A172 (cell line): ENCODE measurements around the gene RANBP1. TPM values are rescaled to one million over a fixed set of nuclear protein-coding genes. Genes with fewer than 3 reads are reported as not detected.

Source experiments
- DNase-seq: peaks from one replicate; pipeline ENCODE4 v3.0.0-alpha.2; 2015; ENCODE audit warnings: low spot score
- total RNA-seq: library from RNA; depleted of rRNA; stranded (reverse); fragments of >200 nt; shearing (Covaris generic); gene quantifications from 2 replicates; pipeline ENCODE4 v1.2.3, GENCODE V29; 2014

Gene RANBP1
- total RNA-seq, 1 experiment from 2014 or later, result 525 TPM

DNA sequence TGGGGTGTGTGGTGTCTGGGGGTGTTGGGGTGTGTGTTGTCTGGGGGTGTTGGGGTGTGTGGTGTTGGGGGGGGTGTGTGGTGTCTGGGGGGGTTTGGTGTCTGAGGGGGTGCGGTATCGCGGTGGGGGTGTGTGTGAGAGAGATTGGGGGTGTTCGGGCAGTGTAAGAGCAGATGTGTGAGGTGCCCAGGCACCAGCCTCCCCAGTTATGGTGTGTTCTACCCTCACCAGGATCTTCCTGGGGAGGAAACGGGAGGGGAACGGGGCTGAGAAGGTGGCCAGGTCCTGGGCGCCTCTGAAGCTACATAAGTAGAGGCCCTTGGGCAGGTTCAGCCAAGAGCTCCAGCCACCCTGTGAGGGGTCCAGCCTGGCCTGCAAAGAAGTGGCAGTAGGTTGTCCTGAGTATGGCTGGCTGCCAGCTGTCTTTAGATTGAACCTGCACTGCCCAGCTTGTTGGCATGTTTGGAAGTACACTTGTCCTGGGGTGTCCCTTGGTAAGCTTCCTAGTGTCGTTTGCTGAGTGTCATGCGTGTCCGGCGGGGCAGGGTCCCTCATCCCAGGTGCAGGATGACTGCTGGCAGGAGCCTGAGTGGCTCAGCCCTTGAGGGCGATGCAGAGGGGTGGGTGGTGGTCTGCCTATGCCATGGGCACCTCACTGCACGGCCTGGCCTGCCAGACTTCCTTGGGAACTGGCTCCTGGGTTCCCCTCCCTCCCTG lies 7.6 kb downstream of the RANBP1 start:
- DNase-seq, result no peak

DNA sequence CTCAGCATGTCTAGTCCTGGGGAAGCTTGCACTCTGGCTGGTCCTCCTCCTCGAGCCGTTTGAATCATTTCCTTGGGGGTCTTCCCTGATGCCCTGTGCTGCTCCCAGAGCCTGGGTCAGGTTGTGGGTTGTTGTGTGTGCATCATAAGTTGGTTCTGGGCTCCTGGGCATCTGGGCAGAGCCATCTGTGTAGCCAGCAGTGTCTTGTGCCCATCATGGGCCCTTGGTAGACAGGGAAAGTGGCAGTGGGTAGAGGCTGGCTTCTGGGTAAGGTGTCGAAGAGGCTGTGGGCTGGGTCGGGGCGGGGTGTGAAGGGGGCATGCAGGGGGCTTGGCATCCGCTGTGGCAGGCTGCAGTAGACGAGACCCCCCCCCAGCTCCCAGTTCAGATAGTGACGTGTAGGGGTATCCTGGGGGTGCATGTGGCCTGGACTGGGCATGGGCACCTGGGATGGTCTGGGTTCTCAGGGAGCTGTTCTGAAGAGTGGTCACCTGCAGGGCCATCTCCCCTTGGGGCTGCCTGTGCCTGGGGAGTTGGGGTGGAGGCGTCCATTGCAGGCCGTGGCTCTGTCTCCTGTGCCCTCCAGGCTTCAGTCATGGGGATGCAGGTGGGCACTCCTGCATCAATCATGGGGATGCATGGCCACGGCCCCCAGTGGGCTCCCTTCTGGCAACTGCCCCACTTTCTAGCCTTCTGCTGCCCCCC lies 8.3 kb downstream of the RANBP1 start:
- no peak for DNase-seq

DNA sequence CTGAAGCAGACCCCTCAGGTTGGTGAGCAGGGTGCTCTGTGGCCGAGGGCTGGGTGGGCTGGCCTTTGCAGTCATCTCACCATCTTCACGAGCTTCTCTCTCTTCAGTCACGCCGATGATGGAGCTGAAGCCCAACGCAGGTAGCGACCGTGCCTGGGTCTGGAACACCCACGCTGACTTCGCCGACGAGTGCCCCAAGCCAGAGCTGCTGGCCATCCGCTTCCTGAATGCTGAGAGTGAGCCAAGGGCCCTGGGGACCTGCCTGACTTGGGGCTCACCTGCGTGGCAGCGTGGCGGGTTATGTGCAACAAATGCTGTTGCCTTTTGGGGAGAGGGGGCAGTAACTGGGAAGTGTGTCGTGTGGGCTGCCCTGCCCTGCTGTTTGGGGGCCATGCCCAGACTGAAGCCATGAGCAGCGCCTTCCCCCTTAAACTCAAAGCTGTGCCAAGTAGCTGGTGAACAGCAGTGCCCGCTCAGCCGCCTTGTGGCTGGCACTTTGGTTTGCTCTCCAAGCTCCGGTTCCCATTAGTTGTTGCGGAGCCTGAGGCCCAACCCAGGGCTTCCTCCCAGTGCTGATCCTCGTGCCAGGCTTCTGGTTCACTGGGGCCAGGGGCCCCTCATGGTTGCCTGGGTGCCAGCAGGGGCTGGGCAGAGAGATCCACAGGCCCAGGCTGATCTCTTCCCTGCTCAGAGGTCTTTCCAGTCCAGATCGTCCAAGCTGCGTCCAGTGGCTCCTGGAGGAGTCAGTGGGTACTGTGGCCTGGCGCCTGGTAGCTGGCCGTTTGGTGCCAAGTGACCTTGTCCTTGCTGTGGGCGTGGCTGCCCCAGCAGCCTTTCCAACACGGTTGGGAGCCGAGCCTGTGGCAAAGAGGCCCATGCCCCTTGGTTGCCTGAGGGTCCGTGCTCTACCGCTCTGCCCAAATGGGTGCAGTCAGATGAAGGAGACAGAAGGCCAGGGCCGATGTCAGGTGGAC lies 9.6 kb downstream of the RANBP1 start:
- DNase-seq, result no peak

DNA sequence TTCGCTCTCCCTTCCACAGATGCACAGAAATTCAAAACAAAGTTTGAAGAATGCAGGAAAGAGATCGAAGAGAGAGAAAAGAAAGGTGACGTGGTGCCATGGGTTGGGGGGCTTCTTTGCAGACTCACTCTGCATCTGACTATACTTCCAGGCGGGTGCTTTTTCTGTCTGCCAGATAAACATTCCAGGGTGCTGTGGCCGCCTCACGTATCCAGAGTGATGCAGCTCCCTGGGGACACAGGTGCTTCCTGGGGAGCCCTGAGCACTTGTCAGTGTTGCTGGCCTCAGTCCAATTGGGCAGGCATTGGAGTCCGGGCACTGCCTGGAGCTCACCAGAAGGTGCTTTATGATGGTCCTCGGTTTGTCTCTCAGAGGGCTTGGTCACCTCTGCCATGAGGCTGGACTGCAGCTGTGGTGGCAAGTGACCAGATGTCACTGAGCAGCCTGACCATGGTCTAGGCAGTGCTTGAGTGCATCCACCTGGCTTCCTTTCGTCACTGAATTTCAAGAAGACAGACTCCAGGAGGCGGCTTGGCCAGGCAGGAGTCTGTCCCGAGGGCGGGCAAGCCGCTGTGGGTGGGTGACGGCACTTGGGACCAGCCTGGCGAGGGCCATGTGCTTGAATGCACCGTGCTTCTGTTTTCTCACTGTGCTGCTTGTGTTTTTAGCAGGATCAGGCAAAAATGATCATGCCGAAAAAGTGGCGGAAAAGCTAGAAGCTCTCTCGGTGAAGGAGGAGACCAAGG lies 10.6 kb downstream of the RANBP1 start:
- DNase-seq, result no peak

DNA sequence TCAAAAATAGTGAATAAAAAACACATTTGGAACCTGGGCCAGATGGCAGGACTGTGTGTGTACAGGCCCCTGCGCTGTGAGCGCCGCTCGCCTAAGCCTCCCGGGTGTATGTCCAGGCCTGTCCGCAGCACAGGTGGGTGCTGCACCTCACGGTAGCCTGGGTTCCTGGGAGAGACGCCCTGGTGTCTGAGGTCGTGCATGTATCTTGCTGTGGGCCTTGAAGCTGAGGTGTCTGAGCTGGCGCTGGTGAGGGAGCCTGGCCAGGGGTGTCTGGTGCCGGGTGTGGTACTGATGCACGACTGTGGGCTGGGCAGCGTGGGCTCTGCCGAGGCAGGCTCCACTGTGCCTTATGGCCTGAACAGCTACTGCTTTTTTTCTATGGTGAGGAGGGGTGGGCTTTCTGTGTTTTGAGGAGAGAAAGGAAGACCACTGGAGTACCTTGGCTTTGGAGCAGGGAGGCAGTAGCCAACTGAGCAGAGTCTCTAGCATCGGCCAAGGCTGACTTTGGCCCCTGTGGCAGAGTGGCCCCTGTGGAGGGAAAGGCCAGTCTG lies 11.5 kb downstream of the RANBP1 start:
- no peak for DNase-seq

DNA sequence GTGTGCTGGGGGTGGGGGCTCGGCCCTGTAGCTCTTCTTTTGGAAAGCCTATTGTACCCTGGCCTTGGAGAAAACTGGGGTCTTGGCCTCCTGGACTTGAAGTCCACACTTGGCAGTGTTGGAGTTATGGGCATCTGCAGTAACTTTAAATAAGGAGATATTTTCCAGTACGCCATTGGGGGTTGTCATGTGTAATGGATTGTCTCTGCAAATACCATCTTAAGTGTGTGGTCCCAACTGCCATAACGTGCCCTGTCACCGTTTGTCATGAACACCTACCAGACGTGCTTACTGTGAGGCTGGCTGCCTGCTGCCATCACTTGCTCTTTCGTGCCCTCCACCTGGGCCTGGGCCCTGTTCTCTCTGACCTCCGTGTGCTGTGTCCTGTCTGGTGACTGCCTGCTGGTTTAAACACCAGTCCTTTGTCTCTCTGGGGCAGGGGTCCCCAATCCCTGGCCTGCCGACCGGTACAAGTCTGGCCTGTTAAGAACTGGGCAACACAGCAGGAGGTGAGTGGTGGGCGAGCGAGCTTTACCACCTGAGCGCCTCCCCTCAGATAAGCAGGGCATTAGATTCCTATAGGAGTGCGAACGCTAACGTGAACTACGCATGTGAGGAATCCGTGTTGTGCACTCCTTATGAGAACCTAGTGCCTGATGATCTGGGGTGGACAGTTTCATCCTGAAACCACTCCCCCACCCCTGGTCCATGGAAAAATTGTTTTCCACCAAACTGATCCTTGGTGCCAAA lies 12.1 kb downstream of the RANBP1 start:
- DNase-seq, result no peak

DNA sequence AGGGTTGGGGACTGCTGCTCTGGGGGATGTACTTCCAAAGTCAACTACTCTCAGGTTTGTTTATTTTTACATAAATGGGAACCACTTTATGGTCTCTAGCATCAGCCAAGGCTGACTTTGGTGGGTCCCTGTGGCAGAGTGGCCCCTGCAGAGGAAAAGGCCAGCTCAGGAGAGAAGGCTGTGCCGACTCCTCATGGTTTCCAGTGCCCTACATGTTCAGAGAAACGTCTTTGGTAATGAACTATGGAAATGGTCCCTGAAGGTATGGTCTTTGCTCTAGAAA lies 12.7 kb downstream of the RANBP1 start:
- no peak for DNase-seq

DNA sequence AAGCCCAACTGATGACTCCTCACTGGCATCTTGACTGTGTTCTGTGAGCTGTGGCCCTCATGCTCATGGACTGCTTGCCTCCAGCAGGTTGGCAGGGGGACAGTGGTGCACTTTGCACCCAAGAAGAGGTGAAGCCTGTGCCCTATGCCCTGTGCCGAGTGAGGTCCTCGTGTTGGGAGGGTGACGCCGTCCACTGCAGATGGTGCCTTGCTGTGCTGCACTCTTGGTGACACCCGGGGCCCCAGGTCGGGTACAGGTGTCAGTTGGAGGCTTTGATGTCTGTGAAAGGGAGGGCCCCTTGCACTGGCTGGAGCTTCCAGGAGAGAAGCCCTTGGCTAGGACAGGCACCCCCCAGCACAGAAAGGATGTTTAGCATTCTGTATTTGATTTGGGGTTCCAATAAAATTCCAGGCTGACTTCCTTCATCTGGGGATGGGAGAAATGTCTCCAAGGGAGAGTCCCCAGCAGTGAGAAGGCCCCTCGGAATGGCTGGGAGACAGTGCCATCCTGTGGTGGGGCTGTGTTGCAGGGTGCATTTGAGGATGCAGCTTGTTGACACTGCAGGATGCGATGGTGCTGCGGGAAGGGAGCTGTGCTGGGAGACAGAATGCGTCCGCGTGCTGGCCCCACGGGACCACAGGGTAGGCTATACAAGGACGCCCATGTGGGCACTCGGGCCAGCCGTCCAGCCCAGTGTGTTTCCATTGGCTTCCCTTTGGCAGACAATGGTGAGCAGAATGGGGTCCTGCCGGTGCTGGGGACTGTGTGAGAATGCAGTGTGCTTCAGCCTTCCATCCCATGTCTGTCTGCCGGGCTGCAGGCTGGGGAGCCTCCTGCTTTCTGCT lies 13.2 kb downstream of the RANBP1 start:
- DNase-seq, result no peak

DNA sequence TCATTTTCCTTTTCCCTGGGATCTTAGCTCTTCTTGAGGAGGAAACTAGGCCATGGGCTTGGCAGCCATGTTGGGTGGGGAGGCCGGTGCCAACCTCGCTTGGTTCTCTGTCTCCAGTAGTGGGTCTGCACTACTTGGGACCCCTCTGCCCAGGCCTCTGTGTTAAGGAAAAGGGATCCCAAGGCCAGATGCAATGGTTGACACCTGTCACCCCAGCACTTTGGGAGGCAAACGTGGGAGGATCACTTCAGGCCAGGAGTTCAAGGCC lies 13.8 kb downstream of the RANBP1 start:
- DNase-seq, result no peak

DNA sequence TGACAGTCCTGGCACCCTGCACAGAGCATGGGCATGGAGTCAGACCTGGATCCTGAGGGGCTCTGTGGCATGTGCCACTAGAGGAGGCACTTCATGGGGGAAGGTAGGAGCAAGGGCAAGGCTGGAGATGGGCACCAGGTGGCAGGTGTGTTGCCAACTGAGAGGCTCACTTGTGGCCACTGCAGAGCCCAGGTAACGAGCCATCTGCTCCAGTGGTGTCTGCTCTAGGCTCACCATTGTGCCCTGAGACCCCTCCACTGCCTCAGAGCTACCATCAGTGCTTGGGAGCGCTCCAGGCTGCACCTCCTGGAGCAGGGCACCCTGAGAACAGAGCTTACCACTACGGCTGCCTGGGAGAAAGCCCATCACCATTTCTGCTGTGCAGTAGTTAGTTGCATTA lies 14.4 kb downstream of the RANBP1 start:
- no peak for DNase-seq

DNA sequence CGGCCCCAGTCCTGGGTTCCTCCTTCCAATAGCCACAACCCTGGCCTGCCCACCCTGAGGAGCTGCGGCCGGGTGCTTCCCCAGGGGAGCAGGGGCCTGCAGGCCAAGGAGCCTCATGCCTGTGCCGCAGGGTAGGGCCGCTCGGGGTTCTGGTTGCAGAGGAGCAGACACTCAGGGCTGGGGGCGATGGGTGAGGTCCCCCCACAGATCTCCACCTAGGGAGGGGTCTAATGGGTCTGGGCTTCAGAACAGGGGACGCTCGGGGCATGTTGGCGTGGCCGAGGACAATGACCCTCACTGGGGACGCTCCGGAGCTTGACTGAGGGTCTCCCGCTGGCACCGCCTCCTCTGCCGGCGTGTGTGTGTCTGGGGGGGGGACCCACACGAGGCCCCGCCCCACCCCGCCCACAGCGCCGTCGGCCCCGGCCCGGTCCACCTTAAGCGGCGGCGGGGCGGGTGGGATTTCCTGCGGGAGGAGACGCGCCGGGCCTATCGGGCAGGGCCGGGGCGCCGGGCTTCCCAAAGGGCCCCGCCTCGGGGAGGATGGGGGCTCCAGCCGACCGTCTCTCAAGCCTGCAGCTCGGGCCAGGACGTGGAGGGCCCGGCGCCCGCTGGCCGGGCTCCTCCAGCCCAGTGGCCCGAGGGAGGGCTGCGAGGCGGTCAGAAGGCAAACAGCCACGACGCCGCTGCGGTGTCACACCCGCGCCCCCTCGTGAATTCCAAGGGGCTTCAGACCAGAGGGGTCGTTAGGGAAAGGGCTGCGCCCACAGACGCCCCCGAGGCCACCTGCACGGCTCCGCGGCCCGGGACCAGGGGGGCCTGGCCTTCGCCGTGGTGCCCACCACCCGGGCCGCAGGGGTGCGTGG lies 15.1 kb downstream of the RANBP1 start:
- DNase-seq, result no peak

DNA sequence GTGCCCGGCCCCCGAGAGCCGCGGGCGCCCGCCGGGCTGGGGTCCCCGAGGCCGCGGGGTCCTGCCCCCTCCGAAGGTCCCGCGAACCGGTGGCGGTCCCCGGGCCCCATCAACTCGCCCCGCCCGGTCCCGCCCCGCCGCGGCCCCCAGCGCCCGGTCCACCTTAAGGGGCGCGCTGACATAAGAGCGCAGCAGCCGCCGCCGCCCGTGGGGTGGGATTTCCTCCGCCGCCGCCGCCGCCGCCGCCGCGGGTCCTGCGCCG lies 15.6 kb downstream of the RANBP1 start, which contains the start of gene ZDHHC8:
Gene ZDHHC8 (plus strand): TSS at position 208 of the 262 bp plus-strand sequence. CDS start 144 bp downstream, outside the sequence.
- DNase-seq, result no peak

DNA sequence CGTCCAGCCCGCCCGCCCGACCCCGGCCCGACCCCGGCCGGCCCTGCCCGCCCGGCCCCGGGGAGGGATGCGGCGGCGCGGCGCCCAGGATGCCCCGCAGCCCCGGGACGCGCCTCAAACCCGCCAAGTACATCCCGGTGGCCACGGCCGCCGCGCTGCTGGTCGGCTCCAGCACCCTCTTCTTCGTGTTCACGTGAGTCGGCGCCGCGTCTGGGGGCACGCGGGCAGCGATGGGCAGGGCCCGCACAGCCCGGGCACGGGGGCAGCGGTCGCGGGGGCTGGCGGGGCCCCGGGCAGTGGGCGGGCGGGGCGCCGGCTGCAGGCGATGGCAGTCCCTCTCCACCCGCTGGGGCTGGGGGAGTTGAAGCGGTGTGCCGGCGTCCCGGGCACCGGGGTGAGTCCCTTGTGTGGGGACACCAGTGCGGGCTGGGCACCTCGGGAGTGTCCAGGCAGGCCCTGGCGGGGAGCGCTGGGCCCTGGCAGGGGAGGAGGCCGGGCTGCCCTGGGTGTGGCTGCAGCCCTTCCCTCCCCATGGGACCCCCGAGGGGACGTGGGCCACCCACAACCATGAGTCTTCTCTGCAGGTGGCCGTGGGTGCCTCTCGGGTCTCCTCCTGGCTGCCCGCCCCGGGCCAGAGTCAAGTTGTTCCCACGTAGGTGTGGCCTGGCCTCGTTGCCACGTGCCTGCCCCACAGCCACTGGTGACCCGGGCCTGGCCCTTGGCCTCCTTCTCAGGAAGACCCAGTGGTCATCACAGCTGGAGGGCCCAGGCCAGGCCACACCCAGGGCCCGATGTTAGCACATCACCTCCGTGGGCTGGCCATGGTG lies 16.2 kb downstream of the RANBP1 start:
- DNase-seq, result no peak

DNA sequence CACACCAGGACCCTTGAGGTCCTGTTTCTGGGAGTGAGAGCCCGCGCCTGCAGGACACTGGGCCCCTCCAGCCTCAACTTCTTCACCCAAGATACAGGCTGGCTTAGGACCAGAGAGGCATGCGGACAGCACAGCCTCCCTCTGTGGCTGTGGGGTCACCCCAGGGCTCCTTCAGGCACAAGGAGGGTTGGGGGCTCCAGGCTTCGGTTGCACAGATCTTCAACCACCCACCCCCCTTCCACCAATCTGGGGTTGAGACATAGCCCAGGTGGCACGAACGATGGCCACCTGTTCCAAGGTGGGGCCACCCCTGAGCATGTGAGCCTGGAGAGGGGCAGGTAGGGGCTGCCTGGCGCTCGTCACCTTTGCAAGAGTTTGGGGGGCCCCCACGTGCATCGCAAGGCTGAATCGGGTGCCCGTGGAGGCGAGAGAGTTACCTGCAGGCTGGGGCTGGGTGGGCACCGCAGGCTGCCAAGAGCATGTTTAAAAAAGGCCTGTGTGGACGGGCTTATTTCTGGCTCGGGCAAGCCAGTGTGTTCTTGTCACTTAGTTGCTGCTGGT lies 16.9 kb downstream of the RANBP1 start:
- no peak for DNase-seq

DNA sequence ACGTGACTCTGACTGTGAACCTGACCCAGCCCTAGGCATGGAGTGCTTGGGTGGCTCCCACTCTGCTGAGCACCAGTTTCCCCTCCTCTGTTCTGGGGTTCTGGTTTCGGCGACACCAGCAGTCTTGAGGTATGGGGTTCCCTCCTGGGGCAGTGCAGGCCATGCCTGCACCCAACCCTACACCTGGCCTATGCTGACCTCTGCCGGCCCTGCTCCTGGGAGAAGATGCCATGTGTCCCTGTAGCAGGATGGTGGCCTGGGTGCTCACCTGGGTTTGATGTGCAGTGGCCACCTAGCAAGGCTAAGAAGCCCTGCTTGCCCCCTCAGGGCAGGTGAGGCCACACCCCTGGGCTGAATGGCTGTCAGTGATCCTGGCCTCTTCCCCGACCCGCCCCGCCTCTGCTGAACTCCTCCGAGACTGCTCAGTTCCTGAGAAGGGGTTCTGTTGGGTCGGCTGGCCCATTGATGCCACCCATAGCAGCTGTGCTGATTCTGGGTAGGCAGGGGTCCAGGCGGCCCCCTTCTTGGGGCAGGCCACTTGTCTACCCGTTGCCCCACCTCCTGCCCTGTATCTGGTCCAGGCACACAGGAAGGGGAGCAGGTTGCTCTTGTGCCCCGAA lies 18.1 kb downstream of the RANBP1 start:
- DNase-seq, result no peak

DNA sequence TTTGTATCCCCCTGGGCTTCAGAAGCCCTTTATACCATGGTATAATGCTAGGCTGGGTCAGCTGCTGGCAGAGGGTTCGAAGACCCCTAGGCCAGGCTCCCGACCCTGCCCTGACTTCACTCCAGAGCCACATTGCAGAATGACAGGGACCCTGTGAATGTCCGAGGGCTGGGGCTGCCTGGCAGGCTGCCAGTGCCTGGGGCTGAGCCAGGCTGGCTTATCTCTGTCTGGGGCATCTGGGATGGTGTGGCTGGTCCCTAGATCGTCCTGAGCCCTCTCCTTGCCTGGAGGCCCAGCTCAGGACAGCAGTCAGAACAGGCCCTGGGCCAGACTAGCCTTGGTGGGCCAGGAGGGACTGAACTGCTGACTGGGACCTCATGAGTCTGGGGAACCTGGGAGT lies 19.4 kb downstream of the RANBP1 start:
- no peak for DNase-seq

DNA sequence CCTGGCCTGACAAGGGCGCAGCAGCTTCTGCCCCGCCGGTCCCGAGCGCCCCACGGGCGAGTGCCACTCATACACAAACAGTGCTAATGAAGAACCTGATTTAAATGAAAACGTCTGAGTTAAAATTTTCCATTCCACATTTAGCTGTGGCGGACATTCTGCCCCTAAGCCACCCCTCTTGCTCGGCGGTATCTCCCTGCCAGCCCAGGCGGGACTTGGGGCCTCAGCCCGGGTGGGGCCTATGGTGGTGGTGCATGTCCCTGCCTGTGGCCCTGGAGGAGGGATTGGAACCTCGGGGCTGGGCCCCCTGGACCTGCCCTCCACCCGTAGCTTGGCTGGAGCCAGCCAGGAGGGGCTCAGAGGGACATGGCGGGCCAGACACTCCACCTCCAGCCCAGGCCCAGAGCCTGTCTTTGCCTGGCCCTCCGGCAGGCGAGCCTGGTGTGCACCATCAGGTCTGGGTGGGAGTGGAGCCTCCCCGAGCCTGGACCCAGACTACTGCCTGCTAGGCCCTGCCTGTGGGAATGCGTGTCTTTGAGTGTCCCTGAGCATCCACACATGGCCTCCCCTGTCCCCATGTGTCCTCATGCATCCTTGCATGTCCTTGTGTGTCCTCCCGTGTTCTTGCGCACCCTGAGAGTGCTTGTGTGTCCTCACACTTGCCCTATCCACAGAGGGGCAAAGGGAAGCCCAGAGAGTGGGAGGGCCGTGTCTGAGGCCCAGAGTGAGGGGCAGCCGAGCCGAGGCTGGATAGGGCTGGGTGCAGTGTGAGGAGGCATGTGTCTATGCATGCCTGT lies 20.1 kb downstream of the RANBP1 start:
- DNase-seq, result no peak
